Activated CD8-positive, alpha-beta memory T cell treated with anti-CD3 and anti-CD28 coated beads, Interleukin-2, amount 50 U/mL, for 4 hours (primary cell): ENCODE measurements around the gene KIAA2012.
"Not testable (repeated sequence)": the region's sequence is repeated elsewhere in the genome, so short reads cannot be mapped to it uniquely, and the experiment has no call there.

Source experiments
- DNase-seq: peaks from one replicate; pipeline ENCODE4 v3.0.0-alpha.2; 2020

The KIAA2012 gene

DNA sequence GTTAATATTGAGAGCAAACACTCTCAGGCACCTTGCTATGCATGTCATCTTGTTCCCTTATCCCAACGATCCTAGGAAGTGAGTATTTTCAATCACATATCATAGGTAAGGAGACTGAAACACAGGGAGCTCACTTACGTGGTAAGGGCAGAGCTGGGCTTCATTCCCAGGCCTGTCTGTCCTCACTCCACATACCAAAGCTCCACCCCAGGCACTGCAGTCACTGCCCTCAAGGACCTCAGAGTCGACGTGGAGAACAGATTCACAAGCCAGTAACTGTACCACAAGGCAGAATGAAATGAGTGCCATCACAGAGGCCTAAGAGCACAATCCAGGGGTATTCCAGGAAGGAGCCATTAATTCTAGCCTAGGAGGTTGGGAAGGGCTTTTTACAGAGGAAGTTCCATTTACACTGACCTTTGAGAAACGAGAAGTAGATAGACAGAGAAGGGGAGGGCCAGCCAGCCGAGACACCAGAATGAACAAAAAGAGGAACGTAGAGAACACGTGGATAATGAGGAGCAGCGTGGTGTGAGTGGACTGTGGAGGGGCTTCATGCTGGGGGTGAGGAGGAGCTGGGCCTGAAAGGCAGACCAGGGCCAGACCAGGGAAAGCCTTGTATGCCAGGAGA is 48.6 kb downstream of the KIAA2012 start:
- no peak for DNase-seq

GRCh38 chr2:202122163-202122540 is 49.1 kb downstream of the KIAA2012 start:
- DNase-seq = no peak

DNA sequence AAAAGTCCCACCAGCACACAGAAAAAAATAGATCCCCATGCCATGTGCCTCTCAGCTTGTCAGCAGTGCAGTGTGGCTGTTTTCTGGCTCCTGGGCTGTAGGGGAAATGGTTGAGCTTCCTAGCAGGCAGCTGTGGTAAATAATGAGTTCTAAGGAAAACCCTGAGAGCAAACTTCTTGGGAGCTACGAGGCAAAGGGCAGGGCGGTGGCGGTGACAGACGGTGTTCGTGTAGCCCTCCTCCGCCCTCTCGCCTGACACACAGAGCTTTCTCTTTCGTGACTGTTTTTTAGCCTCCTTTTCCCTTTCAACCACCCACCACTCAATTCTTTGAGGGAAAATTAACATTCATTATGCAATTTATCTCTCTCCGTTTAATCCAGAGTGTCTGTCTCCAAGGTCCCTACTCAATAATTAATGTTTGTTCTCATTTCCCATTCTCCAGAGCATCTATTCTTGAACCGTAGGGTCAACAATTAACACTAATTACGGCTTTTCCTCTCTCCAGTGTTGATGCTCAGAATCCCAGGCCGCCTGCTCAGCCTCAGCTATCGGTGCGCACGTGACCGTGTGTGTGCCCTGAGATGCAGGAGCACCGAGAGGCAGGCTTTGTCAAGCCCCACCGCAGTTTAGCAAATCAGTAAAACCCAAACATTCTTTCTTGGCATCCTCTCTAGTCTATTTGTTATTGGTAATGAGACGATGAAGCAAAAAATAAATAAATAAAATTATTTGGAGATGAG is 50.1 kb downstream of the KIAA2012 start:
- DNase-seq = no peak

- no peak for DNase-seq
Observed at GRCh38 chr2:202124286-202124685, 51.2 kb downstream of the KIAA2012 start.

GRCh38 chr2:202127687-202128331 is 54.8 kb downstream of the KIAA2012 start:
- DNase-seq = no peak

GRCh38 chr2:202129841-202130240 is 56.8 kb downstream of the KIAA2012 start:
- DNase-seq = no peak

- no peak for DNase-seq
Observed at GRCh38 chr2:202133200-202133908, 60.3 kb downstream of the KIAA2012 start.

- no peak for DNase-seq
Observed at GRCh38 chr2:202133909-202134265, 60.8 kb downstream of the KIAA2012 start.

GRCh38 chr2:202135091-202135874 is 62.2 kb downstream of the KIAA2012 start:
- DNase-seq = no peak

DNA sequence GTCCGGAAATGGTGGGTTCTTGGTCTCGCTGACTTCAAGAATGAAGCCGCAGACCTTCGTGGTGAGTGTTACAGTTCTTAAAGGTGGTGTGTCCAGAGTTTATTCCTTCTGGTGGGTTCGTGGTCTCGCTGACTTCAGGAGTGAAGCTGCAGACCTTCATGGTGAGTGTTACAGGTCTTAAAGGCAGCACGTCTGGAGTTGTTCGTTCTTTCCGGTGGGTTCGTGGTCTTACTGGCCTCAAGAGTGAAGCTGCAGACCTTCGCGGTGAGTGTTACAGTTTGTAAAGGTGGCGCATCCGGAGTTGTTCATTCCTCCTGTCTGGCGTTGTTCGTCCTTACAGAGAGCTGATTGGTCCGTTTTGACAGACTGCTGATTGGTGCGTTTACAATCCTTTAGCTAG is 63.0 kb downstream of the KIAA2012 start:
- not testable (repeated sequence) for DNase-seq

- DNase-seq = no peak
Observed at GRCh38 chr2:202136526-202136925, 63.5 kb downstream of the KIAA2012 start.

- DNase-seq = no peak
Observed at GRCh38 chr2:202140522-202141252, 67.6 kb downstream of the KIAA2012 start.

GRCh38 chr2:202141329-202141947 is 68.4 kb downstream of the KIAA2012 start:
- DNase-seq = no peak

DNA sequence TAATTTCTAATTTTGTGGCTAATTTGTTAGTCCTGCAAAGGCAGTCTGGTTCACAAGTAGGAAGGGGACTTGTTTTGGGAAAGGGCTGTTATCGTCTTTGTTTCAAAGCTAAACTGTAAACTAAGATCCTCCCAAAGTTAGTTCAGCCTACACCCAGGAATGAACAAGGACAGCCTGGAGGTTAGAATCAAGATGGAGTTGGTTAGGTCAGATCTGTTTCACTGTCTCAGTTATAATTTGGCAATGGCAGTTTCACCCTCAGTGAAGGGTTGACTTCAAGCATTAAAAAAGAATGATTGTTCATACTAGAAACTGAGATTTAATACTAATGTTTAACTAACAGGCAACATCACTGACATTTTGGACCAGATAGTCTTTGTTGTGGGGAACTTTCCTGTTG is 69.5 kb downstream of the KIAA2012 start:
- DNase-seq = no peak

DNA sequence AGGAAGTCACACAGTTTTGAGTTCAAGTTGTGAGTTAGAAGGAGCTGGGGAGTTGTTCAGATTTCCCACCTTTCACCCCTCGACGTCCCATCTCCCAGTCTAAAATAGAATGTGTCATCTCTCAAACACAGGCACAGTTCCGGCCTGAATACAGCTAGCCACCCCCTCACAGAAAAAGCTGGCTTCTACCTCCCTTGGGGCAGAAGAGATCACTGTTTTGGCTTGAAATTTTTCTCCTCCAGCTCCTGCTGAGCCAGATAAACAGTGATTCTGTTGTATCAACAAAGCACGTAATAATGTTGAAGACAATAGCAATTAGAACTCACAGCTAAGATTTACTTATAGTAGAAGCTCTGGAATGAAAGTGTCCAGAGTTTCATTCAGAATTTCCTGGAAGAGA is 74.7 kb downstream of the KIAA2012 start:
- no peak for DNase-seq

DNA sequence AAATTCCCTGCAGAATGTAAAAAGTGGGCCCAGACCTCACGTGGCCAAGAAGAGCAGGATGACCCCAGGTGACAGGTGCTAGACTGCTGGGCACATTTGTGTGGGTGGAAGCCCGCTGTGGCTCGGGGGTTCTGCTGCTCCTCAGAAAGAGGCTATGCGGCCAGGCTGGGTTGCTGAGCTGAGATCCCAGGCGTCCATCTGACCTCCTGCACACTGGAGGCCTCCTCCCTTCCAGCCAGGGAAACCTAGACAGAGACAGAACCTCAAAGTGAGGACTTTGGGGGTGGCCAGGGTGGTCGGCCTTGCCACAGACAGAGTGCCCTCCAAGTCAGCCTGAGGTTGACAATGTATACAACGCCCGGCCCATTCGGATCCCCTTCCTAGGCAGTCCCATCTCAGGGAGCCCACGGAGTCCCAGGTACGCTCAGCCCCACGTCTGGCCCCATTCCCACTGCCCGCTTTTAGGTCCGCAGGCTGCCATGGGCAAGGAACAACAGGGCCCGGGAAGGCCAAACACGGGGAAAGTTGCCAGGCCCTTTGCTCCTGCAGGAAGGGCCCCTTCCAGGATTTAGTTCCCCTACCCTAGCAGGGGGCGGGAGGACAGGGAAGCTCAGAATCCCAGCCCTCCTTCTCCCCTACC is 75.6 kb downstream of the KIAA2012 start:
- DNase-seq = no peak

DNA sequence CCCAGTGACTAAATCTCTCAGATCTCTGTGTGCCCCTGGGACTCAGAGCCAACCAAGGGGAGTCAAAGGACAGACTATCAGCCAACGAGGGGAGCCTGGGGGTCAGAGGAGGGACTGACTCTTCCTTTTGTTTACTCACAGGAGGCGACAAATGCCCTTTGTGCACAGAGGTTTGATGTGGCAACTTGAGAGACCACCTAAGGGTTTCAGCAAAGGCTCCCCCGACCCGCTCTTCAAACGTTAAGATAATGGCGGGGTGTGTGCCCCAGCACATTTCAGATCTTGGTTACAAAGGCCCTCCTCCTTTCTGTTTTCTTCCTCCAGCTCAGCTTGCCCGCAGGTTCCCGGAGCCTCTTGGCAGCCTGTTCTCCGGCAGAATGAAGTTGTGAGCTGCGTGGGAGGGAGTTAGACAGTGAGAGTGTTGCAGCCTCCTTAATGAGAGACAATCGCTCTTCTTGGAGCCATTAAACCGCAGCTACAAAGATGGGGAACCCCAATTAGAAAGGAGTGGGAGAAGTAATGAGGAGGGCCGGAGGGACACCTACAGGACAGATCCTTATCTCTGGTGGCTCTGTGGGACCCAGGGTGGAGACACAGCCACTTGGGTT is 76.2 kb downstream of the KIAA2012 start:
- DNase-seq = no peak

DNA sequence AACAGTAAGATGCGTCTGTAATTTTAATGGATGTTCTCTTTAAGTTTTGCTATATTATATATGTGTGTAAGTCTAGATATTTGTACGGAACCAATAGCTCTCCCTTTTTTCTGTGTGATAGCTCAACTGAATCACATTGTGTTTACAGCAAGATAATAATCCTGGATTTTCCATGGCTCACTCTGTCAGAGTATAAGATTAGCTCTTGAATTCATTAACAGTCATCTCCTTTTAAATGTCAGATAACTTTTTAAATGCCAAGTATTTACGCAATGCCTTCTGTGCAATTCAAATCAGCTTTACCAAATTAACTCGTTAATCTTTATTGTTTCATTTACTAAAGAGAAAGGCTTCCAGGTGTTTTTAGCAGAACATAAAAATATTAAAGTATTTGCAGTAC is 76.9 kb downstream of the KIAA2012 start:
- DNase-seq = no peak

DNA sequence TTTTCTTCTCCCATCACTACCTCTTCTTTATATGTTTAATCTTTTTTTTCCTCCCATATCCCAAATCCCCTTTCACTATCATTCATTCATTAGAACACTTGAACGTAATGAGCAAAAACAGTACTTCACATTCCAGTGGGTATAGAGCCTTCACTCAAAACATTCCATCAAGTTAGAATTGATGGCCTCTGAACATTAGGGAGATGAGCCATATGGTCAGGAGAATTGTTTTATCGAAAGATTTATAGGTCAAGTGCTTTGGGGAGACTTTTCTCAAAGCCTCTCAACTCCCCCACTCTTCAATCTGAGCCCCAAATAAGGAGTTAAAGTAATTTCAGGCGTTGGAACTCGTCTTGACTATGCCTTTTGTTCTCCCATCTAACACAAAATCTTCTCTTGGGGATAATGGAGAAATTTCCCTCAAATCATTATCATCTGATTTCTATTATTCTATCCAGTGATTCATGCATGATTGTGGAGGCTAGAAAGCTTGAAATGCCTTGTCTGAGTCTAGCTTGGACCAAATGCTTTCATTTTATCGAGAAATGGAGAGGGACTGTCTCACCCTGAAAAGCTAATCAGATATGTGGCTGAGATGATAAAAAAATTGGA is 79.2 kb downstream of the KIAA2012 start:
- no peak for DNase-seq

GRCh38 chr2:202154613-202155012 is 81.6 kb downstream of the KIAA2012 start:
- no peak for DNase-seq
